ENCODE measurements around the gene MEIKIN.

DNA sequence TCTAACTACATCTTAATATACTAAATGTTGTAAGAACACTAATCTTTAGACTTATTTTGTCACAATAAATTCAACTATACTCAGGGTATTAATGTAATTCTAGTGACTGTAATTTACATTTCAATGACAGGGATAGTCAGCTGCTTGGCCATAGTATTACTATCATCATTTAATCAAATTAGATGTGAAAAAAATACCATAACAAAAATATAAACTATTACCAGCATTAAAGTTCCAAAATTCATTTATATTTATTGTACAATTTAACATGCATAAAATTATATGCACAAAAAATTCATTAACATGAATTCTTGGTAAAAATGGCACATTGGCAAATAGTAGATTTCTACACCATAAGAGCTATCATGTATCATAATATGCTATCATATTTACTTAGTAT, 177.6 kb downstream of the MEIKIN start:
- TF ChIP-seq, protein P1, sequence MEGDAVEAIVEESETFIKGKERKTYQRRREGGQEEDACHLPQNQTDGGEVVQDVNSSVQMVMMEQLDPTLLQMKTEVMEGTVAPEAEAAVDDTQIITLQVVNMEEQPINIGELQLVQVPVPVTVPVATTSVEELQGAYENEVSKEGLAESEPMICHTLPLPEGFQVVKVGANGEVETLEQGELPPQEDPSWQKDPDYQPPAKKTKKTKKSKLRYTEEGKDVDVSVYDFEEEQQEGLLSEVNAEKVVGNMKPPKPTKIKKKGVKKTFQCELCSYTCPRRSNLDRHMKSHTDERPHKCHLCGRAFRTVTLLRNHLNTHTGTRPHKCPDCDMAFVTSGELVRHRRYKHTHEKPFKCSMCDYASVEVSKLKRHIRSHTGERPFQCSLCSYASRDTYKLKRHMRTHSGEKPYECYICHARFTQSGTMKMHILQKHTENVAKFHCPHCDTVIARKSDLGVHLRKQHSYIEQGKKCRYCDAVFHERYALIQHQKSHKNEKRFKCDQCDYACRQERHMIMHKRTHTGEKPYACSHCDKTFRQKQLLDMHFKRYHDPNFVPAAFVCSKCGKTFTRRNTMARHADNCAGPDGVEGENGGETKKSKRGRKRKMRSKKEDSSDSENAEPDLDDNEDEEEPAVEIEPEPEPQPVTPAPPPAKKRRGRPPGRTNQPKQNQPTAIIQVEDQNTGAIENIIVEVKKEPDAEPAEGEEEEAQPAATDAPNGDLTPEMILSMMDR (IDR thresholded peaks at IDR 0.05; ENCODE audit: low read length): no peak
- no peak for TF ChIP-seq EZH2phosphoT487 (IDR thresholded peaks at IDR 0.05; ENCODE audit: low read length)

Data from MM.1S (cell line).